Measurements from ENCODE around the gene MRPL37. TPM values are rescaled to one million over a fixed set of nuclear protein-coding genes. Genes with fewer than 3 reads are reported as not detected.

Gene MRPL37
- total and polyA plus RNA-seq, 2 of the 4 experiments (the other 2 are of a cell fraction), result 42.8 to 132 TPM

- Histone ChIP-seq H2AFZ (replicated peaks; ENCODE audit: low read length, poor library complexity) (no peak overlapping the region), H3K4ac (ENCODE audit: low read depth, low read length) (no peak overlapping the region), H4K5ac (ENCODE audit: low read depth, low read length) (no peak overlapping the region), H2AK5ac (ENCODE audit: low read depth, low read length) (no peak overlapping the region), H2BK120ac (ENCODE audit: low read depth, low read length) (no peak overlapping the region), H4K20me1 (ENCODE audit: insufficient read depth, low read length) (no peaks in the 10 kb centered on the region), H3K9me3 (ENCODE audit: control insufficient read depth, insufficient read depth, low read length) (no peaks in the 10 kb centered on the region), H3K27me3 (ENCODE audit: control insufficient read depth, insufficient read depth, low read length) (no peaks in the 10 kb centered on the region), H3K4me2 (ENCODE audit: low read depth, low read length) (no peak overlapping the region), H3K23ac (ENCODE audit: low read depth, low read length) (no peak overlapping the region), H2BK5ac (ENCODE audit: low read depth, low read length, poor library complexity, severe bottlenecking) (no peak overlapping the region), H3K4me1 (ENCODE audit: control insufficient read depth, insufficient read depth, low read length) (peaks cover 3% of the 10 kb centered on the region), H3K56ac (ENCODE audit: extremely low read depth, insufficient read depth, low read length) (no peak overlapping the region), H3K79me1 (ENCODE audit: low read depth in 1 of 2, low read length in 2 of 2) (peaks cover 11 to 13% of the 10 kb centered on the region in 2 experiments; a peak in 3 of 4 replicates), H2AK9ac (replicated peaks; ENCODE audit: low read depth, low read length, poor library complexity) (no peak overlapping the region), H4K91ac (ENCODE audit: insufficient read depth, low read depth, low read length) (no peak overlapping the region), H2BK20ac (ENCODE audit: low read depth, low read length) (no peak overlapping the region), H3K9ac (ENCODE audit: low read depth, low read length) (no peak overlapping the region), H3K14ac (replicated peaks; ENCODE audit: low read depth, low read length) (no peak overlapping the region), H4K8ac (ENCODE audit: low read depth in 2 of 2, low read length in 2 of 2) (no peak overlapping the region), H3K4me3 (ENCODE audit: insufficient read depth, low read depth, low read length) (no peak overlapping the region), H3K27ac (ENCODE audit: insufficient read depth, low read length) (no peak overlapping the region), H3K18ac (ENCODE audit: low read depth, low read length) (no peak overlapping the region), H3K36me3 (ENCODE audit: control insufficient read depth, insufficient read depth, low read length) (peaks cover 71% of the 10 kb centered on the region), H2BK15ac (ENCODE audit: low read depth, low read length) (no peak overlapping the region), H3K9me1 (ENCODE audit: insufficient read depth, low read length) (peaks cover 8% of the 10 kb centered on the region; the same call in 1 of the 2 replicates)
- no TSS peak for BruUV-seq (replicated peaks)
- no peak for ATAC-seq (ENCODE audit: low read depth)
- ChIA-PET POLR2A (ENCODE audit: unreplicated experiment) (no interaction called here), CTCF (no interaction called here)
- dilution Hi-C loops (cut with HindIII; ENCODE audit: low sequenced_read_pairs, unreplicated experiment), result no loop called here
- 83% methylated on average over 1 of the region's 10 CpGs; no CpG with 5 or more reads in 1 of the 2 experiments for WGBS, 2 experiments (ENCODE audit: extremely low coverage in 2 of 2, insufficient read length in 1 of 2)
- intact Hi-C loops (cut with micrococcal nuclease), result no loop called here
- in situ Hi-C loops (cut with MboI; ENCODE audit: low sequenced_read_pairs), result no loop called here
- TF ChIP-seq CEBPB (IDR thresholded peaks at IDR 0.05; ENCODE audit: low read depth, low read length) (no peak), BHLHE40 (IDR thresholded peaks at IDR 0.05; ENCODE audit: low read depth, low read length) (no peak), MAFK (IDR thresholded peaks at IDR 0.05; ENCODE audit: low read depth, low read length) (no peak), MAZ (IDR thresholded peaks at IDR 0.05; ENCODE audit: borderline replicate concordance, low read depth, low read length) (no peak), CHD1 (IDR thresholded peaks at IDR 0.05; ENCODE audit: low read depth, low read length) (no peak), RFX5 (IDR thresholded peaks at IDR 0.05; ENCODE audit: low read depth, low read length) (no peak), MXI1 (IDR thresholded peaks at IDR 0.05; ENCODE audit: borderline replicate concordance, low read depth, low read length) (no peak), USF2 (IDR thresholded peaks at IDR 0.05; ENCODE audit: low read depth, low read length) (no peak), RAD21 (IDR thresholded peaks at IDR 0.05; ENCODE audit: low read length) (no peak), CTCF (conservative IDR thresholded peaks at IDR 0.05; ENCODE audit: low read depth, low read length) (no peak), NFE2L2 (IDR thresholded peaks at IDR 0.05; ENCODE audit: low read depth, low read length) (no peak), ELK1 (IDR thresholded peaks at IDR 0.05; ENCODE audit: borderline replicate concordance, low read depth, low read length) (no peak), POLR2A (IDR thresholded peaks at IDR 0.05; ENCODE audit: low read depth, low read length) (no peak), RCOR1 (IDR thresholded peaks at IDR 0.05; ENCODE audit: insufficient replicate concordance, low read length) (no peak), SMC3 (IDR thresholded peaks at IDR 0.05; ENCODE audit: low read depth, low read length) (no peak)
- DNase-seq, result no peak
These were observed 46.3 kb downstream of the MRPL37 start for GRCh38 chr1:54246116-54246721.

Data from IMR-90 (cell line).